NCI-H187 (cell line): ENCODE results near the gene LRRC74A.

Experiments
- DNase-seq, 2 experiments: peaks; one replicate each; lab custom pipeline; 2025; lab: John Stamatoyannopoulos, UW

LRRC74A gene

DNA sequence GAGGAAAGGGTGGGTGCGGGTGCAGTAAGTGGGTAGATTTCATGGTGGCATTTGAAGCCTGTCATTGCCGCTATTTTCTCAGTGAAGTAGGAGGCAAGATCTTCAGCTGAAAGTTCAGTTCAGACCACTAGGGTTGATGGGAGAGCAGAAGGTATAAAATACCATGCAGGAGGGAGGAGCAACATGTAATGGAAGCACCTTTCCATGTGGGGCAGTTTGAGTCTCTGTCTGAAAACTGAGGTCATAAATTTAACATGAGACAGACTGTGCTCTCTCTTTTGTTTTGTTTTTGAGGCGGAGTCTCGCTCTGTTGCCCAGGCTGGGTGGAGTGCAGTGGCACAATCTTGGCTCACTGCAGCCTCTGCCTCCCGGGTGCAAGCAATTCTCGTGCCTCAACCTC, 22.7 kb downstream of the LRRC74A start:
- DNase-seq = no peak

GRCh38 chr14:76855066-76855465, 28.9 kb downstream of the LRRC74A start:
- DNase-seq = no peak

DNA sequence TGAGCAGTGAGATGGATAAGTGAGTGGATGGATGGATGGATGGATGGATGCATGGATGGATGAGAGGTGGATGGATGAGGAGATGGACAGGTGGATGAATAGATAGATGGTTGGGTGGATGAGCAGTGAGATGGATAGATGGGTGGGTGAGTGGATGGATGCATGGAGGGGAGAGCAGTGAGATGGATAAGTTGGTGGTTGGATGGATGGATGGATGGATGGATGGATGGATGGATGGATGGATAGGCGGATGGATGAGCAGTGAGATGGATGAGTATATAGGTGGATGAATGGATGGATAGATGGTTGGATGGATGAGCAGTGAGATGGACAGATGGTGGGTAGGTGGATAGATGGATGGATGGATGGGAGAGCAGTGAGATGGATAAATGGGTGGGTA, 30.6 kb downstream of the LRRC74A start:
- no peak for DNase-seq

DNA sequence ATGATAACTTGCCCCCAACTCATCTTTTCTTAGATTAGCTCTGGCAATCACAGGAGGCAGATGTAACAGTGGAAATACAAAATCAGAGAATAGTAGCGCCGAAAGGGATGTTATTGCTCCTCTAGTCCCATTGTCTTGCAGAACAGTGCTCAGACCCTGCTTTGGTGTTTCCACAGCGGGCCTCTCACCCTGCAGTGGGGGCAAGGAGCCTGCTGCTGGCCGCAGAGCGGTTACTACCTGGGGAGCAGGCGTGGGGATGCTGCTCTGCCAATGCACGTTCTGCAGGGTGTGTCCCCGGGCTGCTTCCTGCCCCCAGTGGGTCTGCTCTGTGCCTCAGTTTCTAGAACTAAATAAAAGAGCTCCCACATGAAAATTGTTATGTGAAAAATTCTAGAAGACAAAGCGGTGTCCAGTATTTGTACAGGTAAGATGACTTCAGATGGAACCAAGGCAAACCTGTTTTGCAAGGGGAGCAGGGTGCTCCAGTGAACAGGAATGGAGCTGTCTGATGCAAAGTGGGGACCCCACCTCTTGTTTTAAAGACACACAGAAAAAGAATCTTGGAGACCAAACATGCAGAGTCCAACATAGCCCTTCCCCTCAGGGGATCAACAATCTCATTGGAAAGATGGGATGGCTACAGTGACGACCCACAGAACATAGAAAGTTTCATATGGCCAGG, 35.5 kb downstream of the LRRC74A start:
- DNase-seq = no peak

DNA sequence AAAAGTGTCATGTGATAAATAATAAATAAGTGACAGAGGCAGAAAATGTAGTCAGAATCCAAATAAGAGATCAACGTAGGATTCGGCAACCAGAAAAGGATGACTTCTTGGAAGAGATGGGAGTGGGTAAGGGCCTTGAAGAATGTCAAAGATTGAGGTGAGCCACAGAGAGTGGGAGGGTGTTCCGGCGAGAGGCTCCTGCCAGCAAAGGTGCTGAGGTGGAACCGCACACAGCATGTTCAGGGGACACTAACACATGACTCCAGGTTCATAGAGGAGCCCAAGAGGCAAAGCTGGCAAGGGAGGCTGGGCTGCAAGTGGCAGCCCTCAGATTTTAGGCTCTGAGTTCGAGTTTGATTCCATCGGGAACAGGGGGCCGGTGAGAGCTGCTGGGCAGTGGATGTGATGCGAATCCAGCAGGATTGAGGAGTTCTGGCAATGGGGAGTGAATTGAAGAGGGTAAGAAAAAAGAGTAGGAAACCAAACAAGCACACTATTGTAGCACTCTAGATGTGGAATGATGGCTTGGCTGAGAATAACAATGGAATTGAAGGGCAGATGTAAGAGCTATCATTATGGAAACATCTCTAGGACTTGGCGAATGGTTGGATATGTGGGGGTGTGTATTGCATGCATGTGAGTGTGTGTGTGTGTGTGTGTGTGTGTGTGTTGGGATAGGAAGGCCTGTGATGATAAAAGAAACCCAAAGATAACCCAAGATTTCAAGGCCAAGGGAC, 36.5 kb downstream of the LRRC74A start:
- no peak for DNase-seq

DNA sequence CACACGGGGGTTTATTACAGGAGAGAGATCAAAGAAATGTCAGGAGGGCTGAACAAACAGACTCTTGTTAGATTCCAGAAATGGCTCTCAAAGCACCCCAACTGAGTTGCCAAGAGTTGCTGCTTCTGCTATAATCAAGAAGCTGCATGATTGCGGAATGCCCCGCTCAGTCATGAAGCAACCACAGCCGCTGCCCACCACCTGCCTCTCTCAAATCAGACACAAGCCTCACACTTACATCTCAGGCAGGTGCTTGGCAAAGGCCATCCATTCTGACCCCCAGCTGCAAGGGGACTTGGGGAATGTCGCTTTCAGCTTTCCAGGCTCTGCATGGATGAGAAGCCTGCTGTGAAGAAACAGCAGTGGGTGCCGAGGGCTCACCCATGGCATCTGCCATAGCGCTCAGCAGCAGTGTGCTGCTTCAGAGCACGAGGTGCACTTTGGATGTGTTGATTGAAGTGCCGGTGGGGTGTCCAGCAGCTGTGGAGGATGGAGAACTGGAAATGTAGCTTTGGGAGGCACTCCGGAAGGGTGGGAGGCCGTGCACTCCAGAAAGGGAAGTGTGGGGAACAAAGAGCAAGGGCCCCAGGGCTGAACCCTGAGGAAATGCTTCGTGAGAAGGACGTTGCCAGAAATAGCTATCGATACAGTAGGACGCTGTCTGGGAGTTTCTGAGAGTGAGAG, 37.7 kb downstream of the LRRC74A start:
- peak in 1 of 2 experiments; percentile 40 for DNase-seq

GRCh38 chr14:76866456-76866855, 40.2 kb downstream of the LRRC74A start:
- no peak for DNase-seq

DNA sequence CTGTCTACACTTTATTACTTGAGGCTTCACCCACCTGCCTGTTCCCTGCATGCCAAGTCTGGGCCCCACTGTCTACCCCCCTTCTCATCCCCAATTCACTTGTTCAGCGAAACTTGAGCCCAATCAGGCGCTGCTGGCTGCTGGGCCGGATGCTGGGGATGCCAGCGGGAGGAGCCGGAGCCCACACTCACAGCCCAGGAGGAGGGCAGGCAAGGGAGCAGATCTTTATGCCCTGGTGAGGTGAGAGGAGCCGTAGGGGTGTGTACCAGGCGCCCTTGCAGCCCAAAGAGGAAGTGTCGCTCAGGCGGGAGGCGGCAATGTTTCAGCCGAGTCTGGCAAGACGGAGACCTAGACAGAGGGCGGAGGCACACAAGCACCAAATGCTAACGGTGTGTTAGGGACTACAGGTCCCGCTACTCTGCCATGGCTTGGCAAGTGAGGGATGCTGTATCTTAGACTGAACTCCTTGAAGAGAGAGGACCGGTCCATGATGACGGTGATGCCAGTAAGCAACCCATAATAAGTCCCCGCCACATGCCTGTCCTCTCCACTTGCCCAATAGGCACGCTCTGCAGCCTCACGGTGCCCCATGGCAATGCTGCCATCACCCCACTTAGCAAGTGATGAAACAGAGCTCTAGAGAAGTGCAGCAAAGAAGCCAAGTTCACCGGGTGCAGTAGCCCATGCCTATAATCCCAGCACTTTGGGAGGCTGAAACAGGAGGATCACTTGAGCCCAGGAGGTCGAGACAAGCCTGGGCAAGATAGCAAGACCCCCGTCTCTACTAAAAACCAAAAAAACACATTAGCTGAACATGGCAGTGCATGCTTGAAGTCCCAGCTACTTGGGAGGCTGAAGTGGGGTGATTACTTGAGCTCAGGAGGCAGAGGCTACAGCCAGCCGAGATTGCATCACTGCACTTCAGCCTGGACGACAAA, 41.6 kb downstream of the LRRC74A start:
- no peak for DNase-seq

GRCh38 chr14:76868454-76869170, 42.4 kb downstream of the LRRC74A start:
- no peak for DNase-seq

- no peak for DNase-seq
Measured at GRCh38 chr14:76870166-76870565, 44.0 kb downstream of the LRRC74A start.

GRCh38 chr14:76872796-76873432, 46.7 kb downstream of the LRRC74A start:
- DNase-seq = peak in 1 of 2 experiments; percentile 43

- DNase-seq = no peak
Measured at GRCh38 chr14:76874734-76875133, 48.5 kb downstream of the LRRC74A start.

GRCh38 chr14:76876076-76876475, 49.9 kb downstream of the LRRC74A start:
- peak in 1 of 2 experiments; percentile 42 for DNase-seq

DNA sequence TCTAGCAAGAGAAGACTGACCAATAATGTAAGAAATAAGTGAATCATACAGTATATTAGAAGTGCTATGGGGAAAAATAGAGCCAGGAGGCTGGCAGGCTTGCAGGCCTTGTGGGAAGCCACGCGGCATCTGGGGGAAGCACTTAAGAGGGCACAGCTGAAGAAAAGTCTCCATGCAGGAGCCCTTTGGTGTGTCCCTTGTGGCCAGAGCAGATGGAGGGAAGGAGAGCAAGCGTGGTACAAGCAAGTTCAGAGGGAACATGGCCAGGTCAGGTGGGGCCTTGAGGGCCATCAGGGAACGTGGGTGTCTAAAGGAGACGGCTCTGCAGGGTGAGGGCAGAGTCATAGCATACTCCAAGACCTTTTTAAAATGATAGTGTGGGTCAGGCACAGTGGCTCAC, 51.7 kb downstream of the LRRC74A start:
- DNase-seq = no peak

DNA sequence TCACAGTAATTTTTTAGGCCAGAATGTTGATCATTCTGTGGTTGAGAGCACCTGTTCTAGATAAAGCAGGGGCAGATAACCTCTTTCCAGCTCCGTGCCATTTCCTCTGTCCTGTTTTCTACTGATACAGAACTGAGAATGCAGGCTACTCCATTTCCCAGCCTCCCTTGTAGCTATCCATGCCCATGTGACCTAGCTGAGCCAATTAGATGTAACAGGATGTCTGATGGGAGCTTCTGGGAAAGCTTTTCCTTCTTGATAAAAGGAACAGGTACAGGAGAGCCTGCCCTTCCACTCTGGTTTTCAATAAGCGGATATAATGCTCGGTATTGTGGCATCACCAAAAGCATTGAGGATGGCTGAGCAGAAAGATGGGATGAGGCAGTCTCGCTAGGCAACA, 54.2 kb downstream of the LRRC74A start:
- no peak for DNase-seq

DNA sequence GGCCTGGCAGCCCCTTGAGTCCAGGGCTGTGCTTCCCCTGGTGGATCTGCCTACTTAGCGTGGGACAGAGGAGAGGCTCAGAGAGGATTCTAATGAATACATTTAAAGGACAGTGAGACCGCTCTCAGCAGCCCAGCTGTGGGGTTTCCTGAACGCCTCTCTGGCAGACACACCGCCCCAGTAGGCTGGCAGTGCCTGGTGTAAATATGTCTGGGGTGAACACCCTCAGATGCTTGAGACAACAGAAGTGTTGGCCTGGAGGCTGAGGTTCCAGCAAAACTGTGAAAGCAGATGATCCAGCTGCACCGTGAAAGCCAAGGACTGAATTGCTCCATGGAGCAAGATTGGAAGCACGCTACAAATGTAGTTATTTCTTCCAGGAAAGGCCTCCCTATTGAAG, 55.1 kb downstream of the LRRC74A start:
- DNase-seq = no peak

GRCh38 chr14:76882651-76883050, 56.4 kb downstream of the LRRC74A start:
- no peak for DNase-seq

GRCh38 chr14:76883447-76883846, 57.2 kb downstream of the LRRC74A start:
- no peak for DNase-seq

- no peak for DNase-seq
Measured at GRCh38 chr14:76884394-76884793, 58.2 kb downstream of the LRRC74A start.

- DNase-seq = no peak
Measured at GRCh38 chr14:76884853-76885276, 58.7 kb downstream of the LRRC74A start.

DNA sequence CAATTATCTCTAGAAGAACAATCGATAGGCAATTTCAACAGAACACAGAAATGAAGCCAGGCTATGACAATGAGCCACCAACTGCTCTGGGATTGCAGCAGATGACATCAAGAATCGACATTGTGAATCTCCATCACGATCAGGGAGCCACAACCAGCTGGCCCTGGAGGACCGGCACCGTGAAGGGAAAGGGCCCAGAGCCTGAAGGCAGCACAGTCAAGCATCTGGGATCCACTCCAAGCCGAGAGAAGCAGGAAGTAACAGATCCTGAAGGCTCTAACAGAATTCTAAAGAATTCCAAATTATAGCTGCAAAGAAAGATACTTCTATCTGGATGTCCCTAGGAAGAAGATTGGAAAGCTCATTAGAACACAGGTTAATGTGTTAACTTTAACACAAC, 61.0 kb downstream of the LRRC74A start:
- DNase-seq = no peak
